Retina (tissue), 1 donor: ENCODE measurements around the gene ALG12.

ENCODE experiments used
- DNase-seq: peaks from one replicate; pipeline ENCODE4 v3.0.0-alpha.2; 2016

Gene ALG12

DNA sequence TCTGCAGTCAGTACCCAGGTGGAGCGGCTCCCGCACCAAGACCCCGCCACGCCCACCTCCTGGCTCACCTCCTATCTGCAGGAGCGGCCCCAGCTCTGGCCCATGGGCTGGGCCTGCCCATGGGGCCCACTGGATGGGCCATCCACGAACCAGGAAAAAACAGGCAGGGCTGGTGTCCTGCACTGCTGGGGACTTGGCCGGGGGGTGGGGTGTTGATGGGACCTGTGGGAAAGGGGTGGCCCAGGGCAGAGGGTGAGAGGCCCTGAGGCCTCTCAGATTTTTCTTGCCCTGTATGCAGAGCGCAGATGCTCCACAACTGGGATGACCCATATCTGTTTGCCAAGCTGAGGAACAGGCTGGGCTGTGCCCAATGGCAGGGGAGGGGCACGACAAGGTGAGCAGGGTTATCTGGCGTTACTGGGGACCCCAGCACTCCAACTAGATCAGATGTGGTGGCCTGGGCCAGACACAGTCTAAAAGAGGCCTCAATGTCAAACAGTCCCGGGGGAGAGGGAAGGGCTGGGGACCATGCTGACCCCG lies 39.7 kb upstream of the ALG12 start:
- DNase-seq, result no peak

DNA sequence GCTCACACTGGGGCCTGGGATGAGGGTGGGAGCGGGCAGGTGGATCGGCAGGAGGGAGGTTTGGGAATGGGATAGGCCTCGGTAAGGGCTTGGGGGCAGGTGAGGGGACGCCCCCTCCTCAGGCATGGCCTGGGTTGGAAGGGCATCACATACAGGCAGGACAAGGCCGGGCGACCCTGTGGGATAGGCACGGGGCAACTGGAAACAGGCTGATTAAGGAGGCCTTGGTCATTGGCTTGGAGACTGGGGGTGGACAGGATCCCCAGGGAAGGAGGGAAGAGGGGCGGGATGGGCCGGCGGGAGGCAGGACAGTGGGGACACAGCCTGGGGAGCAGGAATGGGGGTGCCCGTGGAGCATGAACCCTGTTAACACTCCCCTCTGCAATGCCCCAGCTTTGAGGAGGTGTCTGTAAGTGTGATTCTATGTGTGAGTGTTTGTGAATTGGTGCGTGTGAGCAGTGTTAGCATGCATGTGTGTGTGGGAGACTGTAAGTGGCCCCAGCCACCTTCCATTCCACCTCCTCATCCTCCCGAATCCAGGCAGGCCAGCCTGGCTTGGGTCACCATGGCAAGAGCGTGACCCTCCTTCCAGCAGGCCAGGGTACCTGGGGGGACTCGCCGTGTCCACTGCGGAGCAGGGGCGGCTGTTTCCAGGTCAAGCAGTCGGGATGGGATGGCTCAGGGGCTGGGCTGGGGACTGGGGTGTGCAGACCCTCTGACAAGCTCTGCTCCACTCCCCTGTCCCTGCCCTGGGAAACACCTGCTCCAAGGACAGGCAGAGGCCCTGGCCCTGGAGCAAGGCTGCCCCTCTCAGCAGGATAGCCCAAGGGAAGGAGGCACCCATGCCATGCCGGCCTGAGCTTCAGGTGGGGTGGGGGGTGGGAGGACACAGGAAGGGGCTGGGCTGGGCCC lies 38.9 kb upstream of the ALG12 start:
- DNase-seq, result no peak

DNA sequence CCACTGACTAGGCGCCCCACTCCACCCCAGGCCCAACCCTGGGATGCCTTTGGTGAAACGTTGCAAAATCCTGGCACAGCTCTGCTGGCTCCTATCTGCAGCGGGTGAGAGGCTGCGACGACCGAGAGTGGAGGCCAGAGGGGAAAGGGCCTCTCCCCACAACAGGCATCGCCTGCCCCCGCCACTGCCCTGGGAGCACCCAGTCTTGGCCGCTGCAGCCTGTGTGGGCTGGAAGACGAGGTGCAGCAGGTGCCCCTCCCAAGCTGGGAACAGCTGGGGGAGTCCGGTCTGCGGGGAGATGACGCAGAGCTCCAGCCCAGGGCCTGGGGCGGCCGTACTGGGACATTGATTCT lies 38.2 kb upstream of the ALG12 start:
- no peak for DNase-seq

DNA sequence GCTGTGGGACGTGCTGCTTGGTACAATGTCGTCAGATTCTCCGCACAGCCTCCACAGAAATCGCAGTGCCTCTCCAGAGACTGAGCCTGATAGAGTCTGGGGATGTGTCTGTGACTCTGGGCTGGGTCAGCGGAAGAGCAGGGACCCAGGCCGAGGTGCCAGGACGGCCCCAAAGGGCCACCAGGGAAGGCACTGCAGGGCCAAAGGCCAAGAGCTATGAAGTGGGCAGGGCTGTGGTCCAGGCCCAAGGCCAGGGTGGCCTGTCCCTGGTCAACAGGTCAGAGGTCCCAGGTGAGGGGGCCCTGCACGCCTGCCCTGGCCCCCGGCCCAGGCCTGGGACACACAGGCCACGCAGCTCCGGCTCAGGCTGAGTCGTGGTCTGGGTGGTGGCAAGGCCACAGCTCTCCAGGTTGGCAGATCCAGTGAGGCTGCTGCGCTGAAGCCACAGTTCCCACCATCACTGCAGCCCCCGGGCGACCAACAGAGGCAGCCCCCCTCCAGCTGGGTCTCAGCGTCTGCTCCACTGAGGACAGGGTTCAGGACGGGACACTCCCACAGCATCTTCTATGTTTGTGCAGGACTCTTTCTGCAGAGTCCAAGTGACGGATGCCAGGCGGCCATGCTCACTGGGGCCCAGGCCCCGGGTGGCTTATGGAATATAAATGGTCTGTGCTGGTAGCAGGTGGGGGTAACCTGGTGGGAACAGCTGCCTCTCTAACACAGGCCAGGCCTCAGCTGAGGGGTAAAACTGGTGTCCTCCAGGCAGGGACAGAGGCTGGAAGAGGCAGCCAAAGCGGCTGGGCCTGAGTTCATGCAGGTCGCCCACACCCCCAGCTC lies 37.6 kb upstream of the ALG12 start:
- no peak for DNase-seq

DNA sequence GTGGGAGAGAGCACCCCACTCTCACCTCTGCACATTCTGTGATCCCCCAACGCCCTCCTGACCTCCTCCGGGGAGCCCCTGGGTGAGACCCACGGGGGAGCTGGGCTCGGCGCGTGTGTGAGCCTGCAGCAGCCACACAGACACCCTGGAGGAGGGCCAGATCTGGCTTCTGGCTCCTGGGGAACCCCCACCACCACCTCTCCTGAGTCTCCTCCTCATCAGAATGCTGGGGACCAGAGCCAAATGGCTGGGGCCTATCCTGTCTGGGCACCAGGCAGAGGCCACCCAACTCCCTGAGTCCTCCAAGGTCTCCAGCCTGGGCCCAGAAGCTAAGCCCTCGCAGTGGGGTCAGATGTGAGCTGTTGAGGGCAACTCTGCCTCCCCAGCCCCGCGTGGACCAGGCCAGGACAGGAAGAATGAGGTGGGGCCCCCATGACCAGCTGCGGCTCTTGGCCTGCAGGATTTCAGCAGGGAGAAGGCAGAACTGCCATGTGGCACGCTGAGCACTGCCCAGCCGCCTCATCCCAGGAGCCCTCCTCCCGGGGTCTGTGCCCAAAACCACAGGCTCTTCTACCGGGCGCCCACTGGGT lies 36.8 kb upstream of the ALG12 start:
- no peak for DNase-seq

DNA sequence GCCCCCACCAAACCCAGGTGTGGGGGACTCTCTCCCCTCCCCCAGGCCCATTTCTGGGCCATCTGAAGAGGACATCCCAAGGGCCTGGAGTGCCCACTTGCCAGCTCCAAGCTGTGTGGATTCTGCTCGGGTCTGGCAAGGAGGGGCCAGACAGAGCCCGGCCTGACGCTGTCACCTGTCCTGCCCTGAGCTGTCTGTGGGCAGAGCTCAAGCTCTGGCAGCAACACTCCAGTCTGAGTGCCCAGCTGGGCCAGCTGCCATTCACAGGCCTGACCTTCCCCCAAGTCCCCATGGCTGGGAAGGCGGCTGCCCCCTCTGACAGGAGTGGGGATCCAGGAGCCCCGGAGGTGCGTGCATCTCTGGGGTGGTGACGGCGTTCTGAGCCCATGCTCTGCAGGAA lies 36.1 kb upstream of the ALG12 start:
- no peak for DNase-seq

DNA sequence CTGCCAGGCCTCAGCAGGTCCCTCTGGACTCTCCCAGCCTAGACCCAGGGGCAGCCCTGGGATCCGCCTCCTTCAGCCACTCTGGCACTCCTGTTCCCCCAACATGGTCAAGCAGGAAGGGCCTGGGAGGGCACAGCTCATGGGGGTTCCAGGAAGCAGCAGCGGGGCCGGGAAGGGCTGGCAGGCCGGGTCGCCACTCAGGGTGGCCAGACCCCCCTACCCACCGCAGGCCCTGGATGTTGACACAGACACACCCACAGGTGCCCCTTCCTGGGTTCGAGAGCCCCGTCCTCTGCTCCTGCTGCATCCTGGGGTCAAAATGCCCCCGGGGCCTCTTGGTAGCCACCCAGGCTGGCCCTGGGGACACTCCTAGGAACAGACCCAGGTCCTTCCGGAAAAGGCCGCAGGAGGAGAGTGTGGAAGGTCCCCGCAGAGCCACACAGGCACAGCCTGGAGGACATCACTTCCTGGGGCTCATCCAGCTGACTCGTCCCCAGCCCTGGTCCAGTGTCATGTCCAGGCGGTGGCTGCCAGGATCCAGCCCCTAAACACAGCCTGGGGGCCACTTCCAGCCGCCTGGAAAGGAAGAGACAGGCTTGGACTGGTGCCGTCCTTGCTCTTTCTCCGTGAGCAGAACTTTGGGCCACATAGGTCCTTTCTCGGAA lies 35.6 kb upstream of the ALG12 start:
- no peak for DNase-seq

DNA sequence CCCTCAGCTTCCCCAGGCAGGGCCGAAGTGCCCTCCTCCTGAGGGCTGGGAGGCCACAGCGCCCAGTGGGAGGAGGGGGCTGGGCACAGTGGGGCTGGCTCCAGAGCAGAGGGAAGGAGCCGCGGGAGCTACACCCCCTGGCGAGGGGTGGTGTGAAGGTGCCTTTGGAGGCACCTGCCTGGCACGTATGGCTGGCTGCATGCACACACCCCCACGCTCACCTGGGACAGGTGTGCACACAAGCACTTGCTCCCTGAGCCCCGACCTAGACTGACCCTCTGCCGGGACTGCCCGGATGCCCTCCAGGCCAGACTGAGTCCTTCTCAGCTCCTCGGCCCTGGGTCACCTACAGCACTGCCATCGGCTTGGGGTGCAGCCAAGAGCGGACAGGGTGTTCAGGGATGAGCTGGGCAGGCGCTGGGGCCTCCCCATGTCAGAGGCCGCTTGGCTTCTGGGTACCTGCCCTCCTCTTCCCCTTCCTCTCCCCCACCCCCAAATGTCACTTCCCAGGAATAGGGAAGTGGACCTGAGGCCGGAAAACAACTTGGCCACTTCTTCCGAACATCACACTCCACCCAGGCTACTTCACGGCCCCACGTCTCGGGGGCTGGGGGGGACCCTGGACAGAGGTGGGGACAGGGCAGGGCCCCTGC lies 34.9 kb upstream of the ALG12 start:
- no peak for DNase-seq

DNA sequence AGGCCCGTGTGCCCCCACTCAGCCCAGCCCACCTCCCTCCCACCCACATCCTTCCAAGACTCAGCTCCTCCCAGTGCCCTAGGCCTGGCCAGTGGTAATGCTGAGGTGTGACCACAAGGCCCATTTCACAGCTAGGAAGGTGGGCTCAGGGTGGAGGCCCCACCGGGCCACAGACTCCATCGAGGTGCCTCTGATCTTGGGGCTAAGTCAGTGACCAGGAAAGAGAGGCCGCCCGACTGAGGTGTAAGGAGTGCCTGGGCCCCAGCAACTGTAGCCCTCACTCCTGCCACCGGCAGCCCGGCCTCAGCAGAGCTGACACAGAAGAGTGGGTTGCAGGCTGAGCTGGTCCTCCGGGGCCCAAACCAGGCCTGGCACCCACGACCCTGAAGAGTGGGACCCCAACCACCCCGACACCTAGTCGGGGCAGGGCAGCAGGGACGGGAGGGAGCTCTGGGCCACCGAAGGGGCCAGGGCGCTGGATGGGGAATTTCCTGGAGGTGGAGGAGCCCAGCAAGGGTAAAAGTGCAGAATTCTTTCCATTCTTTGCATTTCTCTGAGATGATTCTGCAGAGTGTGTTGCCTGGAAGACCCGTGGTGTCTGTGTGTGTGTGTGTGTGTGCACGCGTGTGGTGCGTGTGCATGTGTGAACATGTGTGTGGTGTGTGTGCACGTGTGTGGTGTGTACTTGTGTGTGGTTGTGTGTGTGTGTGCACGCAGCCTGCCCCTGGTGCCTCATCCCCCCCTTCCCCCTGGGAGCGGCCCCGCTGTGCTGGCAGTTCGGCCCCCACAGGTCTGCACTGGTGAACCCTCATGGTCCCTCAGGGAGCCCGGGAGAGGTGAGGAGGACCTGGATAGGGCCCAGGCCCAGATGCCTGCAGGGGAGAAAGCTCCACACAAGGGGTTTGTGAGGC lies 34.0 kb upstream of the ALG12 start:
- no peak for DNase-seq

DNA sequence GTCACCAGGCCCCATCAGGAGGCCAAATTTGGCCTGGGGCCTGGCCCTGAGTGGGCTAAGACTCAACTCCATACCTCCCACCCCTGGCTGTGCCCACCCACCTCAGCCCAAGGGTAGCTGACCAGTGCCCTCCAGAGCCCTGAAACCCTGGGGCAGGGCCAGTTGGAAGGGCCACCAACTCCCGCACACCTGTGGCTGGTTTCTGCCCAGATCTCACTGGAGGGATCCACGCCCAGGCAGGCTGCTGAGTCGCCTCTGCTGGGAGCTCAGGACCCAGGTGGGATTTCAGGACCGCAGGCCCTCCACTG lies 33.4 kb upstream of the ALG12 start:
- no peak for DNase-seq

DNA sequence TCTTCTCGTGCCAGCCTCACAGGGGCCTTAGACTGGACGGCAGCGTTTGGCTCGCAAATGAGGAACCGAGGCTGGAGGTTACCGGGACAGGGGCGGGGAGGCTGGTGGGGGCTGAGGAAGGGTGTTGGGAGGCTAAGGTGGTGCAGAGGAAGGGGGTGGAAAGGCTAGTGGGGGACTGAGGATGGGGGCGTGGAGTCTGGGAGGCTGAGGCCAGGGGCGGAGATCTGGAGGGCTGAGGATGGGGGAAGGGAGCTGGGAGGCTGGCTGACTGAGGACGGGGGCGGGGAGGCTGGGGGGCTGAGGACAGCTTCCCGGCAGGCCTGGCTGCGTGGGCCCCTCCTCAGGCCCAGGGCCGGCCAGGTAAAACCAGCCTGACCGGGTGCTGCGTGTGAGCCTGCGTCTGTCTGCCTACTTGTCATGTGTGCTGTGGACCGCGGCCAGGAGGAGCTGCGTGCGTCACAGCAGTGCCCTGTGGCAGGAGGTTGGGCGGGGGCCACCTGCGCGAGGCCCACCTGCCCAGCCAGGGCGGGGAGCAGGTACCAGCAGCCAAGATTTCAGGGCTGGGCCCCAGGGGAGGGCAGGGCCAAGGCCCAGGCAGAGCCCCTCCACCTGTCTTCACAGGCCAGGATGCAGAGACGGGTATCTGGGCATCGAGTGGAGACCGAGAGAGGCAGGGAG lies 32.9 kb upstream of the ALG12 start:
- no peak for DNase-seq

DNA sequence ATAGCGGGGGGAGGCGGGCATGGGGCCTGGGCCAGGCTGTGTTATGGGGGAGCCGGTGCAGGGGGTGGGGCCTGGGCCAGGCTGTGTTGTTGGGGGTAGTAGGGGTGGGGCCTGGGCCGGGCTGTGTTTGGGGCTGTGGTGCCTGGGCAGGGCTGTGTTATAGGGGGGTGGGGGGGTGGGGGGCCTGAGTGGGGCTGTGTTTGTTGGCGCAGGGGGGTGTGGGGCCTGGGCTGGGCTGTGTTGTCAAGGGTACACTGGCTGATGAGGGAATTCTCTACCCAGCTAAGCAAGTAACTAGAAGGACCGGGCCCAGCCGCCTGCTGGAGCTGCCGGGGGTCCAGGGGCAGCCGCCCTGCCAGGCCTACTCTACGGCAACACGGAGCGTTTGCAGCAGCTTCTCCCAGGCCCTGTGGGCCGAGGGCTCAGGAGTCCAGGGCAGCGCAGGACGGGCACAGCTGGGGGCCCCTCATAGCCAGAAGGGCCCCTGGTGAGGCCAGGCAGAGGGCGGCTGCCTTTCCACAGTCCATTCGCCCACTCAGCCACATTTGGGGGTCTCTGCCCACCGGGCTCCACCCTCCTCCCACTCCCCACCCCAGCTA lies 32.3 kb upstream of the ALG12 start:
- no peak for DNase-seq

DNA sequence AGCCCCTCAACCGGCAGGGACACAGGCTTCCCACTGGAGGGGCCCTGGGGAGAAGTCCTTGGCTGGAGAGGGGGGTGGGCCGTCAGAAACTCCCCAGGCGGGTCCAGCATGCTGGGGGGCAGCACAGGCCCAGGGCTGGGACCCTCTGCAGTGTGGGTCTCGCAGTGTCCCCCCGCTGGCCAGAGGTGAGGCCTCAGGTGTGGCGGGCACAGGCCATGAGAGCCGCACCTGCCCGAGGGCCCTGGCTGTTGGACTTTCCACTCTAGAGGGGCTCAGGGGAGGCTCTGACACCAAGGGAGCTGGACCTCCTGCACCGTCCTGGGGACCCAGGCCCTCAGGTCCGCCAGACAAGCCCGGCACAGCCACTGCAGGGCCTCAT lies 31.7 kb upstream of the ALG12 start:
- DNase-seq, result no peak

DNA sequence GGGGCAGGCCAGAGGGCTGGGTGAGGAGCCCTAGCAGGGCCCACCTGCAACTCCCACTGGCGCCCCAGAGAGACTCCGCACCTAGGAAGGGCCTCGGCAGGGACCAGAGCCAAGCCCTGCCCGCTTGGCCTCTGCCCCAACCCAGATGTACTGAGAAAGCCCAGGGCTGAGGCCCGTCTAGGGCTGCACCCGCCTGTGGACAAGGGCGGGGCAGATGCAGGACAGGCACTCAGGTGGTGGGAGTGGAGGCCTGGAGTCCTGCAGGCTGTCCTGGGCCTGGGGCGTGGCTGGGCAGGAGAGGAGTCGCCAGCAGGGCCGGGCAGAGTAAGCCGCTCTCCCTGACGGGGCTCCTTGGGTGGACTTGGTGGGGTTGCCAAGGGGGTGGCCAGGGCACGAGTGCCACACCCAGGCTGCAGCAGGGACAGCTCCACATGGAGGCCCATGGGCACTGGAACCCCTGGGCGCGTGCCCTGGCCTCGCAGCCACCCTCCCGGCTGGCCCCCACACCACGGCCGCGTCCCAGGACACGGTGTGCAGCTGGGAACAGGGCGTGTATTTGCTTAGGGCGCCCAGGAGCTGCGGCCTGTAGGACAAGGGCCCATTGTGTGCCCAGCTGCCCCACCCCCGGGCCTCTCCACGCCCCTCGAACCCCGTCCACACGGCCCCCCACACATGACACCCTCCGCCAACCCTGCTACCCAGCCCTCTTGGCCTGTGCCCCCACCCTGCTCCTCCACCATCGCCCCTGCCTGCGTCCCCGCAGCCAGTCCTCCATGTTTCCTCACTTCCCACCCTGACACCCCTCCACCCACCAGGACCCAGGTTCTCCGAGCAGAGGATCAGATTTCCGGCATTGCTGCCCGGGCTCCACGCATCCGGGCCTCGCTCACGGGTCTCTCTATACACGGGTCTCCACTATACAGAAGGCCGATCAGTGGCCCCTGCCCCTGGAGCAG lies 31.0 kb upstream of the ALG12 start:
- DNase-seq, result no peak

DNA sequence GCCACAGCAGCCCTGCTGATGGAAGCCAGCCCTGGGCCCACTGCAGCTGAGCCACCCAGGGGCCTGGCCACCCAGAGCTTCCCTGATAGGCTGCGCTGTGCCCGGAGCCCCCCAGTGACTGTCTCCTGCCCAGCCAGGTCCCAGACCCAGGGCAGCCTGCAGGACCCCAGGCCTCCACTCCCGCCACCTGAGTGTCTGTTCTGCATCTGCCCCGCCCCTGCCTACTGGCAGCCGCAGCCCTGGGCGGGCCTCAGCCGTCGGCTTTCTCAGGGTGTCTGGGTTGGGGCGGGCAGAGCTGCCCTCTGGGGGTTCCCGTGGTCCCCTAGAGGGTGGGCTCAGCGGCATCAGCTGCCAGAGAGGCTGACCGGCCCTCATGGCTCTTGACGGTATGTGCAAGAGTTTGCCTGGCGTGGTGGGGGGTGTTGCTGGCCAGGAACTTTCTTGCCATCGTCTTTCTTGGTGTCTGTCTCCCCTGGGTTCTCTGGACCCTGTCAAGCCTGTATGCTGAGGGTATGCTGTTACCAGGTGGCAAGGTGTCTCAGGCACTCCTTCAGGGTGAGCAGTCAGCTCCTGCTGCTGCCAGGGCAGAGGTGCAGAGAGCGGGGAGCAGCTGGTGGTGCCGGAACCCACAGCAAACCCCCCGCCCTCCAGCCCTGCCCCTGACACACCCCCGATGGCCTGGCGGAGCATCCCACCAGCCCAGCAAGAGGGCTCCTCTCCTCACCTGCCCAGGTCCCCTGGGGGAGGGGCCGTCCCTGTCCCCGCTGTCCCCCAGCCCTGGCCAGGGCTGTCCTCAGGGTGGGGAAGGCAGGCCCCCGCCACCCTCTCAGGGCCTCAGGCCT lies 30.1 kb upstream of the ALG12 start:
- DNase-seq, result no peak

DNA sequence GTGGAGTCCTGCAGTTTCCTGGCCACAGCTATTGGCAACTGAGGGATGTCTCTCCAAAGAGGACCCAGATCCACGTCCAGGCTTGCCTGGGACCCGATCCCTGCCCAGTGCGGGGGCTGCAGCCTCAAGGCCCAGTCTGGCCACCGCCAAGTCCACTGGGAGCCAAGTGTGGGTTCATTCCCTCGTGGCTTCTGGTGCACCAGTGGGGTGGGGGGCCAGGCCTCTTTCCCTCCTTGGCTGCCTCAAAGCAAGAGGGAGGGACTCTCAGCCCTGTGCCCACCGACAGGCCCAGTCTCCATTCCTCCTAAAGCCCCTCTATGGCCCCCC lies 29.0 kb upstream of the ALG12 start:
- no peak for DNase-seq

DNA sequence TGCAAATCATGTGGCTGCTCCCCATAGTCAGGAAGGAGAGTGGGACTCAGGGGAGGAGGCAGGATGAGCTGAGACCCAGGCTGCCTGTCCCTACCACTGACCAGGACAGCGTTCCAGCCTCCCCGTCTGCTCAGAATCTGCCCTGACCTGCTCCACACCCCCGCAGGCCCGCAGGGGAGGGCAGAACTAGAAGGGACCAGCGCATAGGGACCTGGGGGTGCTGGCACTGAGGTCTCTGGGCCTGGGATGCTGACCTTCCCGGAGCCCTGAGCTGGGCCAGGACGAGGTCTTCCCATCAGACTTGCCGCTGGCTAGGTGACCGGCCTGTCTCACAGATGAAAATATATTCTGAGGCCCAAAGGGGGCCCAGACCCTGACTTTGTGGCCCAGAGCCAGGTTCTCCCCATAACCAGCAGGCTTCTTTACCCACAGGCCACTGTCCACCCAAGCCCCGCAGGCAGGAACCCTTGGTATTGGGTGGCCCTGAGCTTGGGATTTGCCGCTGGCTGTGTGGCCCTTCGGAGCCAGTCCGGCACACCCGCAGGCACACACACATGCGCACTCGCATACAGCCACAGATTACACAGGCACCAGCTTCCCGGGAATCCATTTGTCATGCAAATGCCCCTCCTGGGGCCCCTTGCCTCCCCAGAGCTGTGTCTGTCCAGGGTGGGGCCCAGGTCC lies 28.5 kb upstream of the ALG12 start:
- DNase-seq, result no peak
